Rectal smooth muscle tissue (tissue), 1 donor: ENCODE data around the gene SEMA3D.

ENCODE experiments used
- H3K27ac ChIP-seq: one replicate; pipeline ENCODE4 v1.7.0; 2013; ENCODE audit warnings: low read depth, low read length, inconsistent platforms
- H3K27me3 ChIP-seq: one replicate; pipeline ENCODE4 v1.7.0; 2013; ENCODE audit warnings: low read length; ENCODE audit not compliant: control insufficient read depth, insufficient read depth
- H3K36me3 ChIP-seq: one replicate; pipeline ENCODE4 v1.7.0; 2013; ENCODE audit warnings: low read length; ENCODE audit not compliant: control insufficient read depth, insufficient read depth
- H3K4me1 ChIP-seq: one replicate; pipeline ENCODE4 v1.7.0; 2013; ENCODE audit warnings: low read length; ENCODE audit not compliant: control insufficient read depth, insufficient read depth
- H3K4me3 ChIP-seq: one replicate; pipeline ENCODE4 v1.7.0; 2013; ENCODE audit warnings: low read length
- H3K9ac ChIP-seq: one replicate; pipeline ENCODE4 v1.7.0; 2013; ENCODE audit warnings: low read length

The SEMA3D gene

DNA sequence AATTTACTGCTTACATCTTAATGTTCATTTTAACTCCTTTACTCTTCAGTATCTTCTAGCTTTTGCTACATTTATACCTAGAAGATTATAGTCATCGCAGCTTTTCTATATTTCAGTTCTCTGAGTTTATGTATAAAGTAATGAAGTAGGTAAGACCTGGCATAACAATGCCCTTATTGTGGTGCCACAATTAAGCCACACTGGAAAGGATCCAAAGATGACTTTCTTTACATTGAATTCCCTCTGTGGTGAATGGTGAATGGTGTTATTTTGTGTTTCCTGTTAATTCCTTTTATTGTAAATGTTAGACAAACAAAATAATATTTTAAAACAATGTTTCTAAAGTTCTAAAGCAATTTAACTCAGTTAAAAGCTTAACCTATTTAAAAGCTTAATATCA lies 36.2 kb downstream of the SEMA3D start:
- H3K27ac ChIP-seq: no peak overlapping the region
- no peaks in the 10 kb centered on the region for H3K4me1 ChIP-seq

DNA sequence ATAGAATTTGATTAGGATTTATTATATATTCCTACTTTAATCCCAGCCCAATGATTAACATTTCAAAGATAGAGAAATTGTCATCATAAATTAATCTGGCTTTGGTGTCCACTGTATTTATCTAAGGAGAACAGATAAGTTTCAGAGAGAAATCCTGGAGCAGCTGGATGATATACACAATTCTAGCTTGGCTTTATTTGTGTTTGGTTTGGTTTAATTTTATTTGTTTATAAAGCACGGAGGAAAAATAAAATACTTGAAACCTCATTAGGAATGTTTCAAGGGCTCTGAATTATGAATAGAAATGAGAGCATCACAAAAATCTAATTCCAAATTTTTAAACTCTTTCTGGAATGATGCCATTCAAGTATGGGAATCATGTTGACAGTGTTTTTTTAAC lies 42.1 kb downstream of the SEMA3D start:
- Histone ChIP-seq H3K9ac (no peak overlapping the region), H3K27me3 (no peaks in the 10 kb centered on the region), H3K36me3 (no peaks in the 10 kb centered on the region), H3K27ac (no peak overlapping the region), H3K4me1 (no peaks in the 10 kb centered on the region), H3K4me3 (no peak overlapping the region)

More for the DNA sequence above, 36.2 kb downstream of the SEMA3D start:
- no peak overlapping the region for H3K9ac ChIP-seq
- no peaks in the 10 kb centered on the region for H3K36me3 ChIP-seq
- H3K4me3 ChIP-seq: no peak overlapping the region
- H3K27me3 ChIP-seq: no peaks in the 10 kb centered on the region

DNA sequence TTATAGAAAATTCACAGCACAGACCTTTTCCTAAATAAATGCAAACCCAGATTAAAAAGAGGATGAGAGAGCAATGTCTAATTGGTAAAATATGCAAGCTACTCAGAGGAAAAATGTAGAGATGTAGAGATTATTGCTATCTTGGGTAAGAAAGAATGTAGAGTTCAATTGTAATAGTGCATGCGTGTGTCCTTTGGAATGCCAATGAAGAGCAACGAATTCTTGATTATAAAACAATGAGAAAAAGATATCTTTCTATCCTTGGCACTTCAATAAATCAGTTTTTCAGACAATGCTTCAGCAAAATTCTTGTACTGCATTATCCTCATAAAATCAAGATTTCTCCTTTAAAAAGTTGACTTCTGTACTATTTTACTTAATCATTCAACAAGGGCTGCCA lies 50.9 kb downstream of the SEMA3D start:
- H3K36me3 ChIP-seq: no peaks in the 10 kb centered on the region
- no peak overlapping the region for H3K9ac ChIP-seq
- no peak overlapping the region for H3K4me3 ChIP-seq
- no peaks in the 10 kb centered on the region for H3K27me3 ChIP-seq
- no peak overlapping the region for H3K27ac ChIP-seq
- no peaks in the 10 kb centered on the region for H3K4me1 ChIP-seq

DNA sequence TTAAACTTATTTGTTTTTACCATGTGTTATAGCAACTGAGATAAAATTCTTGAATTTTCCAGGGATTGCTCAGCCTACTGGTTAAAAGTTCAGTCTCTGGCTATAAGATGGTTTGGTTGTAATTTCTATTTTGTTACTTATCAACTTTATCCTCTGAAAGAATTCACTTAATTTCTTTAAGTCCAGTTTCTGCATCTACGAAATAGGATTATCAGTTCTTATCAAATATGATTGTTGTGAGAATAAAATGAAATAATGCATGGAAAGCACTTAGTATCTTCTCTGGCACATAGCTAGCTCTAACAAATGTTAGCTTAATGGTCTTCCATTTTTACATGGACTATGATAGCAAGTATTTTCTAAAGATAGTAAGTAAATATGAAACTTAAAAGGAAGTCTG lies 53.3 kb downstream of the SEMA3D start:
- Histone ChIP-seq H3K36me3 (no peaks in the 10 kb centered on the region), H3K4me1 (no peaks in the 10 kb centered on the region), H3K4me3 (no peak overlapping the region), H3K9ac (no peak overlapping the region), H3K27me3 (no peaks in the 10 kb centered on the region), H3K27ac (no peak overlapping the region)

DNA sequence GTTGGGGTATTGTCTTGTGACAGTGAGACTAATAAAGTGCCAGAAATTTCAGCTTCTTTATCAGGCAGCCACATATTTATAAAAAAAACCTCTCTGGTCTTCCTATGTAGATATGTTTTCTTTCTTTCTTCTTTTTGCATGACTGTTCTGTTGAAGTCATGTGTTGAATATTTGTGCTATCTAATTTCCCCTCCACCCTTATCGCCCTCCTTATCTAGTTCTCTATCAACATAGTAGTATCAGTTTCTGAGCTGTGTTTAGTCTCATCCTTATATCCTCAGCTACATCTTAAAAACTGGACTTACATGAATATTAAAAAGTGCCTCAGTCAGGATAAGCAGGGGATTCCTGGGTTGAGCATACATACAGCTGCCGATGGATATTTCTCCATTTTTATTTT lies 53.9 kb downstream of the SEMA3D start:
- no peaks in the 10 kb centered on the region for H3K4me1 ChIP-seq
- H3K27me3 ChIP-seq: no peaks in the 10 kb centered on the region
- no peak overlapping the region for H3K9ac ChIP-seq
- H3K27ac ChIP-seq: no peak overlapping the region
- no peak overlapping the region for H3K4me3 ChIP-seq
- no peaks in the 10 kb centered on the region for H3K36me3 ChIP-seq

DNA sequence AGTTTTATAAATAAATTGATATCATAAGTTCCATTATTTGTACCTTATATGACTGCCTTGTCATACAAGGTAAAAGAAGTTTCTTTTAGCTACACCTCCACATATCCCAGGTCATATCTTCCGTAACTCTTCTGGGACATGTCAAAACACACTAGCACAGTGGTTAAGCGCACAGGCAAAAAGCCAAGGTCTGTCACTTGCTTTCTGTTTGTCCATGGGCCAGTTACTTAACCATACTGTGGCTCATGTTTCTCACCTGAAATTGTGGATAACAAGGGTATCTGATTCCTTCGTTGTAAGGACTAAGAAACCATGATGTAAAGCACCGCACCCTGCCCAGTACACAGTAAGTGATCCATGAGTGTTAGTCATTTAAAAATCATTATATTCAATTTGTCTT lies 56.2 kb downstream of the SEMA3D start:
- no peaks in the 10 kb centered on the region for H3K36me3 ChIP-seq
- H3K9ac ChIP-seq: no peak overlapping the region
- no peaks in the 10 kb centered on the region for H3K27me3 ChIP-seq
- no peak overlapping the region for H3K4me3 ChIP-seq
- H3K4me1 ChIP-seq: no peaks in the 10 kb centered on the region
- no peak overlapping the region for H3K27ac ChIP-seq

DNA sequence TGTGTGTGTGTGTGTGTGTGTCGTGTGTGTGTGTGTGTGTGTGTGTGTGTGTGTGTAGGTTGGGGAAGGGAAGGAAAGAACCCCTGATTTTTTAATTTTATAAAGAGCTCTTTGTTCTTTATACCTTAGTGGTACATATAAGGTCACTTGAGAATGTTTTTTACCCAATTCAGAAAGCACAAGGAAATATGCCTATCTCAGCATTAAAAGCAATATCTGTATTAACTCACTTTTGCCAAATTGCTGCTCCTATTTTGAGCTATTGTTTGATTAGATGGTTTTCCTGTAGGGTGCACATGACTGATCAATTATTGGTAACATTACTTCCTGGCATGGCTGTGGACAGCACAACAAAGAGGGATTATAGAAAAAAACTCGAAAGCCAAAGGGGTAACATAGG lies 60.5 kb downstream of the SEMA3D start:
- no peaks in the 10 kb centered on the region for H3K4me1 ChIP-seq
- H3K9ac ChIP-seq: no peak overlapping the region
- no peaks in the 10 kb centered on the region for H3K27me3 ChIP-seq
- no peaks in the 10 kb centered on the region for H3K36me3 ChIP-seq
- H3K27ac ChIP-seq: no peak overlapping the region
- no peak overlapping the region for H3K4me3 ChIP-seq

DNA sequence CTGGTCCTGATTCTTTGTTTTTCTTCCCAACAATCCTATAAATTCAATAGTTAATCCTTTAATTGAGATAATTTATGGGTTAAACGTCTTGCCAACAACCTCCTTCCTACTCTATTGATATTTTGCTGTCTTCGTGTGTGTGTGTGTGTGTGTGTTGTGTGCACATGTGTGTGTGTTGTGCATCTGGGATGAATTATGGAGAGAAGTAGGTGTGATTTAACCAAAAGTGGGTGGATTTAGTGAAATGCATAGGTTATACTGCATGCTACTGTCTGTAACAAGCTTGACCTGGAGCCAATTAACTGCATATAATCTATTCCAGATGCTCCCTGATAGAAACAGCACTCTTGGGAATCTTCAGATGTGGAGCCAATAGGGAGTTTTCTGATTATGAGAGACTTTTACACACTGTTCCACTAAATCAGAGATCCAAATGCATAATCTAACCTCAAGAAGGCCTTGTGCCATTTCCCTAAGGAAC lies 61.2 kb downstream of the SEMA3D start:
- Histone ChIP-seq H3K4me1 (no peaks in the 10 kb centered on the region), H3K27ac (no peak overlapping the region), H3K9ac (no peak overlapping the region), H3K4me3 (no peak overlapping the region), H3K27me3 (no peaks in the 10 kb centered on the region), H3K36me3 (no peaks in the 10 kb centered on the region)

DNA sequence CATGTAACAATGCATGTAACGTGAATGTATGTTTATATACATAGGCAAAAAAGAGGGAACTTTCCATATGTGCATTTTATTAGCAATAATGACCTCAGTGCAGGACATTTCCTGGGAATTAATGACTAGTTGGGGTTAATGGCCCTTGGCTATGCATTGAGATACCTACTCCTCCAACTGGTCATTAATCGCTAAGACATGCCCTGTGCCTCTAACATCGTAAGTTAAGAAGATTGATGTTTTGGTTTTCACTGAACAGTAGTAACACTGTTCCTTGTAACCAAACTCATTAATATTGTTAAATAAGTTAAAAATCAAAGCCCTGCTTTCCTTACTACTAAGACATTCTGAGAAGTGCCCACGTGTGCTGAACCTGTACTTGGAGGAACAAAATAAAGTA lies 61.7 kb downstream of the SEMA3D start:
- Histone ChIP-seq H3K27me3 (no peaks in the 10 kb centered on the region), H3K4me3 (no peak overlapping the region), H3K27ac (no peak overlapping the region), H3K4me1 (no peaks in the 10 kb centered on the region), H3K9ac (no peak overlapping the region), H3K36me3 (no peaks in the 10 kb centered on the region)

DNA sequence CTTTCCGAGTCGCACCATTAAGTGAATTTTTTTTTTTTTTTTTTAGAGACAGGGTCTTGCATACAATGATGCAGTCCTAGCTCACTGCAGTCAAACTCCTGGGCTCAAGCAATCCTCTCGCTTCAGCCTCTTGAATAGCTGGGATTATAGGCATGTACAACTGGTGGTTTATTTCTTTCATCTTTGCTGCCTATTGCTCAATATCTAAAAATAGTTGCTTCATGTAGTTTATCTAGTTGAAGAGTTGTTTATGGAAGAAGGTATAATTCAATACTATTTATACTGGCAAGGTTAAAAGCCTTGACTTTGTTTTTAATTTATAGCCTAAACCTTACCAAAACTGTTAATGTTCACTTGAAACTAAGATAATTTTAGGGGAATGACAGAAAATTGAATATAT lies 66.9 kb downstream of the SEMA3D start:
- H3K9ac ChIP-seq: no peak overlapping the region
- H3K4me3 ChIP-seq: no peak overlapping the region
- no peaks in the 10 kb centered on the region for H3K27me3 ChIP-seq
- no peaks in the 10 kb centered on the region for H3K4me1 ChIP-seq
- H3K27ac ChIP-seq: no peak overlapping the region
- H3K36me3 ChIP-seq: no peaks in the 10 kb centered on the region

DNA sequence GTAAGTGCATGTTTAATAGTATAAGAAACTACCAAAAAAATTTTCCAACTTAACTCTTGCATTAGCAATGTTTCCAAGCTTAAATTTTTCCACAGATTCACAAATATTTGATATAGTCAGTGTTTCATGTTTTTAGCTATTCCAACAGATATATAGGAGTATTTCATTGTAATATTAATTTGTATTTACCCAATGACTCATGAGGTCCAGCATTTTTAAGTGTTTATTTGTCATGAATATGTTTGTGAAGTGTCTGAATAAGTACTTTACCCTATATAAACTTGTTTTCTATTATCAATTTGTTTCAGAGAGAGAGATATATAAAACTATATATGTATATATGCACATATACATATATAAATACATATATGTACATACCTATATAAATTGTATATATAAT lies 71.0 kb downstream of the SEMA3D start:
- Histone ChIP-seq H3K9ac (no peak overlapping the region), H3K36me3 (no peaks in the 10 kb centered on the region), H3K4me3 (no peak overlapping the region), H3K27ac (no peak overlapping the region), H3K4me1 (no peaks in the 10 kb centered on the region), H3K27me3 (no peaks in the 10 kb centered on the region)

DNA sequence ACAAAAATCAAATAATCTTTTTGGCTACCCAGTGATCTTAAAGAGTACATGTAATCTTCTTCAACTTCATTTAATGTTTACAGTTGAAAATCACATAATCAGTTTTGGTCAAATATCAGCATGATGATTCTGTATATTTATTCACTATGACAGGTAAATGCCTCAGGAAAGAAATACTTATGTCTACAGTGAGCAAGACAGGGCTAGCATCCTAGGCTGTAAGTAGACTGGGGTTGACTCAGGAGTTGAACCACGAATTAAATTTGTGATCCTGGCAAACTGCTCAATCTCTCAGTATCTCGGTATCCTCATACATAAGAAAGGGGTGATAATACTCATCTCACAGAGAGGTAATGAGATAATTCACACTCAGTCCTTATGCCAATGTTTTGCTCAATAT lies 71.8 kb downstream of the SEMA3D start:
- Histone ChIP-seq H3K36me3 (no peaks in the 10 kb centered on the region), H3K9ac (no peak overlapping the region), H3K27me3 (no peaks in the 10 kb centered on the region), H3K4me1 (no peaks in the 10 kb centered on the region), H3K4me3 (no peak overlapping the region), H3K27ac (no peak overlapping the region)

DNA sequence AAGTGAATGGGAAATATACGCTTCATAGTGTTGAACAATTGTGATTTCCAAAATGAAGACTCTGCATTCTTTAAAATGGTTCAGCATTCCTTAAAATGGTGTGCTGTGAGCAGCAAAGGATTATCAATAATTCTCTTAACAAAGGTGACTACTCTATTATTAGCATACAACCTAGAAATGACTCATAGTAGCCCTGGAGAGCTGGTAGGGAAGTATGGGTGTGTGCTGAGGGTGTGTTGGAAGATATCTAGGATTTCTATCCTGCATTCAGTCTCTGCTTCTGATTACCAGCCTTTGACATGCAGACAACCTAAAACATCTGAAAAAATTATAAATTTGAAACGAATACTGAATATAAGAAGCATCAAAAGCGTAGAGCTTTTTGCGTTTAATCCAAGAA lies 72.5 kb downstream of the SEMA3D start:
- Histone ChIP-seq H3K36me3 (no peaks in the 10 kb centered on the region), H3K27me3 (no peaks in the 10 kb centered on the region), H3K27ac (no peak overlapping the region), H3K4me1 (no peaks in the 10 kb centered on the region), H3K4me3 (no peak overlapping the region), H3K9ac (no peak overlapping the region)
